Kidney capillary endothelial cell (primary cell): ENCODE data around the gene SERINC5.
"Not testable (repeated sequence)": the region's sequence is repeated elsewhere in the genome, so short reads cannot be mapped to it uniquely, and the experiment has no call there.

ENCODE experiments used
- DNase-seq: peaks from one replicate; pipeline ENCODE4 v3.0.0-alpha.2; 2018; ENCODE audit warnings: low spot score

Gene SERINC5

GRCh38 chr5:80198399-80198798 lies 57.4 kb downstream of the SERINC5 start:
- DNase-seq: no peak

GRCh38 chr5:80195837-80196400 lies 59.9 kb downstream of the SERINC5 start:
- no peak for DNase-seq

GRCh38 chr5:80194468-80194867 lies 61.4 kb downstream of the SERINC5 start:
- DNase-seq: no peak

GRCh38 chr5:80193401-80193800 lies 62.4 kb downstream of the SERINC5 start:
- no peak for DNase-seq

GRCh38 chr5:80192507-80193241 lies 63.2 kb downstream of the SERINC5 start:
- DNase-seq: no peak

GRCh38 chr5:80191991-80192398 lies 63.9 kb downstream of the SERINC5 start:
- DNase-seq: no peak

- no peak for DNase-seq
Measured at GRCh38 chr5:80191397-80191796, 64.5 kb downstream of the SERINC5 start.

- no peak for DNase-seq
Measured at GRCh38 chr5:80190960-80191359, 64.9 kb downstream of the SERINC5 start.

- no peak for DNase-seq
Measured at GRCh38 chr5:80189701-80190100, 66.1 kb downstream of the SERINC5 start.

GRCh38 chr5:80189201-80189600 lies 66.6 kb downstream of the SERINC5 start:
- no peak for DNase-seq

- no peak for DNase-seq
Measured at GRCh38 chr5:80187421-80188090, 68.3 kb downstream of the SERINC5 start.

- DNase-seq: not testable (repeated sequence)
Measured at GRCh38 chr5:80185535-80185934, 70.3 kb downstream of the SERINC5 start.

- DNase-seq: no peak
Measured at GRCh38 chr5:80185095-80185494, 70.8 kb downstream of the SERINC5 start.

GRCh38 chr5:80184235-80185023 lies 71.4 kb downstream of the SERINC5 start:
- no peak for DNase-seq

GRCh38 chr5:80183728-80184234 lies 72.1 kb downstream of the SERINC5 start:
- not testable (repeated sequence) for DNase-seq

- DNase-seq: no peak
Measured at GRCh38 chr5:80182809-80183580, 72.9 kb downstream of the SERINC5 start.

GRCh38 chr5:80181618-80182211 lies 74.1 kb downstream of the SERINC5 start:
- DNase-seq: no peak

GRCh38 chr5:80177236-80177635 lies 78.6 kb downstream of the SERINC5 start:
- DNase-seq: no peak

- DNase-seq: no peak
Measured at GRCh38 chr5:80175337-80175736, 80.5 kb downstream of the SERINC5 start.

GRCh38 chr5:80174790-80175189 lies 81.1 kb downstream of the SERINC5 start:
- no peak for DNase-seq

GRCh38 chr5:80172067-80172695 lies 83.7 kb downstream of the SERINC5 start:
- DNase-seq: no peak
